Caco-2 (cell line): Measurements from ENCODE around the gene FAM174C. TPM values are rescaled to one million over a fixed set of nuclear protein-coding genes. Genes with fewer than 3 reads are reported as not detected.

Experiments used
- BruUV-seq: library from RNA; stranded (reverse); fragments of 400-500 nt; replicated peaks from 2 replicates; lab custom pipeline; 2021; lab: Mats Ljungman, UMichigan
- CTCF ChIA-PET: fragments of 300-600 bp; sonication (Branson Sonifier 250); formaldehyde crosslinking; loops from one replicate; lab custom pipeline; 2022; ENCODE audit warnings: antibody characterized with exemption; lab: Charles Lee
- POLR2A ChIA-PET: fragments of 300-600 bp; sonication (Branson Sonifier 250); formaldehyde crosslinking; loops from one replicate; lab custom pipeline; 2022; ENCODE audit warnings: antibody characterized with exemption; lab: Charles Lee
- DNase-seq, 2 experiments: peaks; one replicate each; pipeline versions ENCODE4 v3.0.0 to v3.0.0-alpha.2; 2020 to 2022
- H3K27me3 ChIP-seq: replicated peaks from 2 replicates; pipeline ENCODE4 v1.6.0; 2011; ENCODE audit warnings: low read length; ENCODE audit not compliant: control insufficient read depth, insufficient read depth
- H3K36me3 ChIP-seq: 2 replicates; pipeline ENCODE4 v1.5.1; 2011; ENCODE audit warnings: low read length; ENCODE audit not compliant: control insufficient read depth, insufficient read depth
- H3K4me1 ChIP-seq: fragments of 250-450 bp; sonication (Bioruptor Pico); 2 replicates; pipeline ENCODE4 v1.5.1; 2020; ENCODE audit warnings: mild to moderate bottlenecking
- H3K4me3 ChIP-seq: 2 replicates; pipeline ENCODE4 v1.5.1; 2011; ENCODE audit warnings: low read depth, mild to moderate bottlenecking, control low read depth, low read length
- H3K9me3 ChIP-seq: fragments of 250-450 bp; sonication (Bioruptor Pico); 2 replicates; pipeline ENCODE4 v1.5.1; 2020; ENCODE audit warnings: mild to moderate bottlenecking, moderate library complexity
- H3K27ac Mint-ChIP-seq: one replicate; pipeline ENCODE4 v1.8.0; 2022; ENCODE audit warnings: mixed read lengths; ENCODE audit not compliant: unreplicated experiment
- H3K27me3 Mint-ChIP-seq: one replicate; pipeline ENCODE4 v1.8.0; 2022; ENCODE audit warnings: mixed read lengths; ENCODE audit not compliant: insufficient read depth, unreplicated experiment
- H3K36me3 Mint-ChIP-seq: one replicate; pipeline ENCODE4 v1.8.0; 2022; ENCODE audit warnings: mild to moderate bottlenecking, mixed read lengths; ENCODE audit not compliant: insufficient read depth, unreplicated experiment
- H3K4me1 Mint-ChIP-seq: one replicate; pipeline ENCODE4 v1.8.0; 2022; ENCODE audit warnings: low read depth, mixed read lengths; ENCODE audit not compliant: unreplicated experiment
- H3K4me3 Mint-ChIP-seq: one replicate; pipeline ENCODE4 v1.8.0; 2022; ENCODE audit warnings: mild to moderate bottlenecking, moderate library complexity, mixed read lengths; ENCODE audit not compliant: unreplicated experiment
- H3K9me3 Mint-ChIP-seq: one replicate; pipeline ENCODE4 v1.8.0; 2022; ENCODE audit warnings: mixed read lengths; ENCODE audit not compliant: unreplicated experiment
- intact Hi-C: fragments of 100-400 bp; cut with micrococcal nuclease; formaldehyde crosslinking; loops from one replicate; pipeline ENCODE4 v1.10.0; 2022; ENCODE audit not compliant: unreplicated experiment
- total RNA-seq: library from RNA; stranded (reverse); gene quantifications from 2 replicates; pipeline ENCODE4 v1.2.3, GENCODE V29; 2022
- TF ChIP-seq, protein P1 (sequence below), 2 experiments: fragments of 200-600 bp in 1 of 2; IDR thresholded peaks; 1 replicate in 1 of 2; 2 replicates in 1 of 2; pipeline versions ENCODE4 v1.5.1 to v1.8.0; 2011 to 2022; ENCODE audit warnings: antibody characterized with exemption in 1 of 2, control low read depth in 1 of 2, inconsistent platforms in 1 of 2, low read depth in 1 of 2, low read length in 1 of 2, mild to moderate bottlenecking in 1 of 2, moderate library complexity in 1 of 2; ENCODE audit not compliant: insufficient read depth in 1 of 2, severe bottlenecking in 1 of 2, unreplicated experiment in 1 of 2

Gene FAM174C
- total RNA-seq, 1 experiment from 2014 or later, result 51.0 TPM

DNA sequence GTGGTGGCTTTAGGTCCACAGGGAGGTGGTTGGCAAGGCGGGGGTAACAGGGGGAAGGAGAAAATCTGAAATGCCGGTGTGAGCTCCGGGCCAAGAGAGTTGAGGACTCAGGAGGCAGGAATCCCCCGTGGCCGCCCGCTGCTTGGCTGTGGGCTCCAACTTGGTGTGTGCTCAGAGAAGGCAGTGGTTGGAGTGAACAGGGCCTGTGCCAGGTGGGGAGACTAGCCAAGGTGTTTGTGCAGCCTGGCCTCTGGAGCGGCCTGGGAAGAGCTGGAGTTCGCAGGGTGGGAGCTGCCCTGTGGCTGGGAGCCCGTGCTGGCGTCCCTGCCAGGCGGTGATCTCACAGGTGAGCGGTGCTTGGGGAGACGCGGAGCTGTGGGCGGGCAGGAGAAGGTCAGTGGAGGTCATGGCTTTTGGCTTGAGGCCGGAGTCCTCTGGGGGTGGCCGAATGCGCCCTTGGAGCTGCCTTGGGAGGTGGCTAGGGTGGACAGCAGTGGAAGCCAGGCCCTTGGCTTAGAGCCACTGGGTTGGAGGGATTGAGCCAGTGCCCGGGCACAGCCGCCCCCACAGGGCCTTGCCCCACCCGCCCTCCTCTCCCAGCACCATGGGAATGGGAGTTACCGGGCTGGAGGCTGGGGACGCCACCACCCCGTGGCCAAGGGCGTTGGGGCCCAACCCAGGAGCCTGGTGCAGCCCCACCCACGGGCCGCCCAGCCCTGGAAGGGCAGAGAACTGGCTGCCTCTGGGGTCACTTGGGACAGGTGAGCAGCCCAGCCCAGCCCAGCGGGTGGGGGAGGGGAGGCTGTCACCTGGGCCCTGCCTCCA, 13.3 kb upstream of the FAM174C start:
- intact Hi-C loops, result no loop called here
- Histone ChIP-seq H3K27me3 (no peaks in the 10 kb centered on the region), H3K4me3 (peak overlapping the region; percentile 65), H3K4me1 (peaks cover 62% of the 10 kb centered on the region), H3K36me3 (no peaks in the 10 kb centered on the region; the same call in 1 of the 2 replicates), H3K9me3 (no peaks in the 10 kb centered on the region)
- no peaks in the 10 kb centered on the region for H3K27me3 Mint-ChIP-seq
- peaks cover 86% of the 10 kb centered on the region for H3K36me3 Mint-ChIP-seq
- CTCF ChIA-PET, result interaction anchor here (0.6 to 5.2 kb wide), 2 partner anchors 18 to 150 kb away, joined by 4 to 41 read pairs; no protein-coding TSS in a partner anchor
- TF ChIP-seq, protein P1, sequence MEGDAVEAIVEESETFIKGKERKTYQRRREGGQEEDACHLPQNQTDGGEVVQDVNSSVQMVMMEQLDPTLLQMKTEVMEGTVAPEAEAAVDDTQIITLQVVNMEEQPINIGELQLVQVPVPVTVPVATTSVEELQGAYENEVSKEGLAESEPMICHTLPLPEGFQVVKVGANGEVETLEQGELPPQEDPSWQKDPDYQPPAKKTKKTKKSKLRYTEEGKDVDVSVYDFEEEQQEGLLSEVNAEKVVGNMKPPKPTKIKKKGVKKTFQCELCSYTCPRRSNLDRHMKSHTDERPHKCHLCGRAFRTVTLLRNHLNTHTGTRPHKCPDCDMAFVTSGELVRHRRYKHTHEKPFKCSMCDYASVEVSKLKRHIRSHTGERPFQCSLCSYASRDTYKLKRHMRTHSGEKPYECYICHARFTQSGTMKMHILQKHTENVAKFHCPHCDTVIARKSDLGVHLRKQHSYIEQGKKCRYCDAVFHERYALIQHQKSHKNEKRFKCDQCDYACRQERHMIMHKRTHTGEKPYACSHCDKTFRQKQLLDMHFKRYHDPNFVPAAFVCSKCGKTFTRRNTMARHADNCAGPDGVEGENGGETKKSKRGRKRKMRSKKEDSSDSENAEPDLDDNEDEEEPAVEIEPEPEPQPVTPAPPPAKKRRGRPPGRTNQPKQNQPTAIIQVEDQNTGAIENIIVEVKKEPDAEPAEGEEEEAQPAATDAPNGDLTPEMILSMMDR (IDR thresholded peaks at IDR 0.05; ENCODE audit: insufficient read depth in 1 of 2, low read depth in 1 of 2, low read length in 1 of 2, severe bottlenecking in 1 of 2, unreplicated experiment in 1 of 2), result no peak
- no TSS peak for BruUV-seq
- H3K9me3 Mint-ChIP-seq, result no peaks in the 10 kb centered on the region
- H3K4me1 Mint-ChIP-seq, result peaks cover 25% of the 10 kb centered on the region
- POLR2A ChIA-PET, result interaction anchor here (1.8 to 3.1 kb wide), 2 partner anchors 7 to 9 kb away, joined by 8 to 62 read pairs; partner anchors contain the start of gene CIRBP
- H3K27ac Mint-ChIP-seq, result peak overlapping the region; percentile 98
- peak overlapping the region; percentile 78 for H3K4me3 Mint-ChIP-seq
- DNase-seq, result peak in 1 of 2 experiments; percentile 91

- intact Hi-C loops, result no loop called here
- peak overlapping the region; percentile 98 for H3K27ac Mint-ChIP-seq
- no TSS peak for BruUV-seq
These were observed 12.7 kb upstream of the FAM174C start for GRCh38 chr19:1262623-1263123.

GRCh38 chr19:1263188-1263587, 12.1 kb upstream of the FAM174C start:
- Histone ChIP-seq H3K9me3 (no peaks in the 10 kb centered on the region), H3K27me3 (no peaks in the 10 kb centered on the region), H3K4me1 (peaks cover 64% of the 10 kb centered on the region), H3K36me3 (no peaks in the 10 kb centered on the region), H3K4me3 (no peak overlapping the region)
- Mint-ChIP-seq H3K4me1 (peaks cover 25% of the 10 kb centered on the region), H3K27me3 (no peaks in the 10 kb centered on the region), H3K27ac (peak overlapping the region; percentile 98), H3K36me3 (peaks cover 75% of the 10 kb centered on the region), H3K9me3 (no peaks in the 10 kb centered on the region), H3K4me3 (peak overlapping the region; percentile 78)
- TF ChIP-seq, protein P1 (IDR thresholded peaks at IDR 0.05; ENCODE audit: insufficient read depth in 1 of 2, low read depth in 1 of 2, low read length in 1 of 2, severe bottlenecking in 1 of 2, unreplicated experiment in 1 of 2), result no peak
- POLR2A ChIA-PET, result no interaction called here
- no peak for DNase-seq
- intact Hi-C loops, result no loop called here
- CTCF ChIA-PET, result interaction anchor here (0.5 to 5.2 kb wide), 3 partner anchors 19 to 199 kb away, joined by 3 to 41 read pairs (median 5); no protein-coding TSS in a partner anchor
- no TSS peak for BruUV-seq

More at GRCh38 chr19:1262623-1263123, 12.7 kb upstream of the FAM174C start:
- Histone ChIP-seq H3K9me3 (no peaks in the 10 kb centered on the region), H3K36me3 (no peaks in the 10 kb centered on the region; the same call in 1 of the 2 replicates), H3K27me3 (no peaks in the 10 kb centered on the region), H3K4me1 (peaks cover 66% of the 10 kb centered on the region), H3K4me3 (no peak overlapping the region)
- CTCF ChIA-PET, result interaction anchor here (0.5 to 5.2 kb wide), 3 partner anchors 18 to 198 kb away, joined by 3 to 41 read pairs (median 5); no protein-coding TSS in a partner anchor
- peaks cover 80% of the 10 kb centered on the region for H3K36me3 Mint-ChIP-seq
- H3K9me3 Mint-ChIP-seq, result no peaks in the 10 kb centered on the region
- H3K27me3 Mint-ChIP-seq, result no peaks in the 10 kb centered on the region
- DNase-seq, result peak in 1 of 2 experiments; percentile 89
- H3K4me1 Mint-ChIP-seq, result peaks cover 24% of the 10 kb centered on the region
- TF ChIP-seq, protein P1 (IDR thresholded peaks at IDR 0.05; ENCODE audit: insufficient read depth in 1 of 2, low read depth in 1 of 2, low read length in 1 of 2, severe bottlenecking in 1 of 2, unreplicated experiment in 1 of 2), result no peak
- POLR2A ChIA-PET, result interaction anchor here (1.8 kb wide), 1 partner anchor 10 kb away, joined by 8 read pairs; no protein-coding TSS in a partner anchor
- peak overlapping the region; percentile 78 for H3K4me3 Mint-ChIP-seq
